CMK (cell line): ENCODE results near the gene NOP53.
"Not testable (repeated sequence)": the region's sequence is repeated elsewhere in the genome, so short reads cannot be mapped to it uniquely, and the experiment has no call there.

Experiments
- DNase-seq: peaks from one replicate; pipeline ENCODE4 v3.0.0-alpha.2; 2010; ENCODE audit warnings: low read depth

NOP53 gene

GRCh38 chr19:47755065-47755761 is 9.9 kb downstream of the NOP53 start:
- no peak for DNase-seq

GRCh38 chr19:47755762-47756626 is 10.6 kb downstream of the NOP53 start:
- DNase-seq, result no peak

- DNase-seq, result no peak
These were observed 11.2 kb downstream of the NOP53 start for GRCh38 chr19:47756627-47756929.

- DNase-seq, result no peak
These were observed 11.7 kb downstream of the NOP53 start for GRCh38 chr19:47756953-47757608.

- no peak for DNase-seq
These were observed 12.5 kb downstream of the NOP53 start for GRCh38 chr19:47757617-47758442.

GRCh38 chr19:47758443-47758804 is 13.1 kb downstream of the NOP53 start:
- no peak for DNase-seq

- DNase-seq, result no peak
These were observed 15.3 kb downstream of the NOP53 start for GRCh38 chr19:47760632-47760999.

- no peak for DNase-seq
These were observed 16.2 kb downstream of the NOP53 start for GRCh38 chr19:47761566-47761965.

GRCh38 chr19:47762151-47762550 is 16.8 kb downstream of the NOP53 start:
- no peak for DNase-seq

- no peak for DNase-seq
These were observed 17.4 kb downstream of the NOP53 start for GRCh38 chr19:47762615-47763308.

- DNase-seq, result not testable (repeated sequence)
These were observed 19.4 kb downstream of the NOP53 start for GRCh38 chr19:47764705-47765104.

- peak; percentile 45 for DNase-seq
These were observed 20.4 kb downstream of the NOP53 start for GRCh38 chr19:47765523-47766358.

- no peak for DNase-seq
These were observed 20.9 kb downstream of the NOP53 start for GRCh38 chr19:47766359-47766620.

- DNase-seq, result no peak
These were observed 21.3 kb downstream of the NOP53 start for GRCh38 chr19:47766670-47767069.

GRCh38 chr19:47767349-47767748 is 22.0 kb downstream of the NOP53 start:
- no peak for DNase-seq

- DNase-seq, result no peak
These were observed 23.3 kb downstream of the NOP53 start for GRCh38 chr19:47768604-47769003.

GRCh38 chr19:47769534-47769933 is 24.2 kb downstream of the NOP53 start:
- no peak for DNase-seq

- not testable (repeated sequence) for DNase-seq
These were observed 25.9 kb downstream of the NOP53 start for GRCh38 chr19:47771291-47771690.

GRCh38 chr19:47776568-47776967 is 31.2 kb downstream of the NOP53 start:
- DNase-seq, result no peak

GRCh38 chr19:47777245-47778048 is 32.1 kb downstream of the NOP53 start:
- DNase-seq, result not testable (repeated sequence)
